ENCODE results near the gene RGMA.
"Not testable (repeated sequence)": the region's sequence is repeated elsewhere in the genome, so short reads cannot be mapped to it uniquely, and the experiment has no call there.

RGMA gene

DNA sequence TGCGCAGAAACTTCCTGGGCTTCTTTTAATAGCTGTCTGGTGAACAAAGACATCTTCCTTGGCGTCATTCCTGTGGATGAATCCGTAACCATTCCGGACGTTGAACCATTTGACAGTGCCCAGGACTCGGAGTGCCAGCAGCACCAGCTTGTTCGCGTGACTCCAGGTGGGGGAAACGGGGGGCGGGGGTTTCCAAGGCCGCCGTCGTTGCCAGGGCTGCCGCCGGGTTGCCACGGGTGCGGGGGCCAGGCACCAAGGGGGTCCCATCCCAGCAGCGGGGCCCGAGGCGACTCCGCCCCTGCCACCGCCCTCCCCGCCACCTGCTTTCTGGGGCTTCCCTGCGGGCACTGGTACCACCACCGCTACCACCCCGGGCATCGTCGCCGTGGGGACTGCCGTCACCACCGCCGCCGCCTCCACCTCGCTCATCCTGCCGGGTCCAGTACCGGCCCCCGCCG is 22.8 kb downstream of the RGMA start:
- DNase-seq = no peak

DNA sequence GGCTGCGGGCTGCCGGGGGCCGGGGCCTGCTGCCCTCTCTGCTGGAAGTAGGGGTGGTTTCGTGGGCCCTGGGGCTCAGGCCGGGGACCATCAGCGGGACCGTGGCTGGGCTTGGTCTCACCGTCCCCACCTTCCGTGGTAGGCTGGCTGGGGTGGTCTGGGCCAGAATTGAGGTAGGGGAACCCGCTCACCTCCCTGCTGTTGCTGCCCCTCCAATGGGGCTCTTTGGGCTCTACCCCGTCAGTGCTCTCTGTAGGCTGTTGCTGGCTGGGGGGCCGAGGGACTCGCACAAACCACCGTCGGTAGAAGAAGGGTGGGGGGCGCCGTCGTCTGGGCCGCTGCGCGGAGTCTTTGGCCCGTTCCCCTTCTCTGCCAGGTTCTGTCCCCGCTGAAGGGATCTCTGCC is 23.4 kb downstream of the RGMA start:
- DNase-seq = no peak

DNA sequence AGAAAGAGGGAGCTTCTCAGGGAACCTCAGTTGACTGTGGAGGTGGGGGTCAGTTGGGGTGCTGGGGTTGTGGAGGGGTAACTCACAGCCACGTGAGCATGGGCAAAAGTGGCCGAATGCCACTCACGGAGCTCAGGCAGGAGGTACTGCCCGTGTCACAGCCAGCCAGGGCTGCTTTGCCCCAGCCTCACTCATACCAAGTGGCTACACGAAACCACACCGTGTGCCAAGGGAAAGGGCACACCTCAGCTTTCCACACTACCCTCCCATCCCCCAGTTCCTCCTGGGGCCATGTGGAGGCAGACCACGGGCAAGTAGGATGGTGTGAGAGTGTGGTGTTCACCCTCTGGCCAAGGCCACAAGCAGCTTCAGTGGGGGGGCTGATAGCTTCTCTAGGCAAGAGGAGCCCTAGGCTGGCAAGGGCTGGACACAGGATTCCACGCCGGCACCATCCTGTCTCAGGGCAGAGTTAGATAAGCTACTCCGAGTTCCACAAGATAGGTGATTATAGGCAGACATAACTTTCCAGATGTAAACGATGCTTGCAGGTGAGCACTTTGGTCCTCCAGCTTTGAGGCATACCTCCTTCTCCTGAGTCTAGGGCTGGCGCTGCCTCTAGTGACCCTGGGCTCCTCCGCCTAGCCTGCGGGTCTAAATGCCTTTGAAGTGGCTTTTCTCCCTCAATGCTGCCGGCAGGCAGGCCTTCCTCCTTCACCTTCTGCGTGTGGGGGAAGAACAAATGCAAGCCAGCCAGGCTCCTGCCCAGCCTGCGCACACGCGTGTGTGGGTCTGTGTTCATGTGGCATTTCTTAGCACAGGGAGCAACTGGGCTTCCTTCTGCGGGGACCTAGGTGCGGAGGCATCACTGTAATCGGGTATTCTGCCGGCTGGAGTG is 25.0 kb downstream of the RGMA start:
- DNase-seq = no peak

DNA sequence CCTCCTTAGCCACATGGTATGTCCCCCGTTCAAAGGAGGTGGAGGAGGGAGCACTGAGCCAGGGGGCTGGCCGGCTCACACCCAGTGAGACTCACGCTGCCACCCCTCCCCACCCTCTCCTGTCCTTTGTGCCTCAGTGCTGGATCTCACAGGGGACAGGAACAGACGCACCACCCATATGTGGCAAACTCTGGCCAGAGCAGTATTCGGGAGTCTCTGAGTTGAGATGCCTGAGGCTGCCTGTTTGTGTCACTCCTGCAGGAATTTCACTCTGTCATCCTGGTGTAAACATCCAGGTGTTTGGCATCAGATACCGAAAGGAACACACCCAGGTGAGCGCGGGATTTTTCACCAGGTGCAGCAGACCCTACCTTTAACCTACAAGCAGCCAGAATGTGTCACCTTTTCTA is 25.7 kb downstream of the RGMA start:
- DNase-seq = no peak

DNA sequence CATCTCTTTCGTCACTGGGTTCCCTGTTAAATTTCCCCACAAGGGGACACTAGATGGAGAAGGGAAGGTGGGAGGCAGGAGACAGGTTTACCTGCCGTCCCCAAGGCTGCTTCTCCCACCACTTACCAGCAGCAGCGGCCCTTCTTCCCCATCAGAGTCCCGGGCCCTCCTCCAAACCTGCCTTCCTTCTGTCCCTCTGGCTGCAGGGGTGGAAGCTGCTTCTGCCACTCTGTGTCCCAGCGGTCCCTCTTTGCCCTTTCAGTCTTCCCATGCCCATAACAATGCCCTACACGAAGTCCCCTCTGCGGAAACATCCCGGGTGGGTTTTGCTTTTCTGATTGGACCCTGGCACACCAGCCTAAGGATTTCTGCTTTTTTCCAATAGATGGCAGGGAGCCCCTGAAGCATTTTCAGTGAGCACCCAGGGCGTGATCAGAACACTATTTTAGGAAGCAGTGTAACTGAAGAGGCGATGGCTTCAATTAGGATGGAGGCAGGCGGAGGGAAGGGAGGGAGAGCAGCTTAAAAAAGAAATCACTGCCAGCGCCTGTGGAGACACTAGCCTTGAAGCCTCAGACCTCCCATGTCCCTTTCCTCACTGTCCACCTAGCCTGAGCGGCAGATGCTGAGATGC is 26.3 kb downstream of the RGMA start:
- not testable (repeated sequence) for DNase-seq

DNA sequence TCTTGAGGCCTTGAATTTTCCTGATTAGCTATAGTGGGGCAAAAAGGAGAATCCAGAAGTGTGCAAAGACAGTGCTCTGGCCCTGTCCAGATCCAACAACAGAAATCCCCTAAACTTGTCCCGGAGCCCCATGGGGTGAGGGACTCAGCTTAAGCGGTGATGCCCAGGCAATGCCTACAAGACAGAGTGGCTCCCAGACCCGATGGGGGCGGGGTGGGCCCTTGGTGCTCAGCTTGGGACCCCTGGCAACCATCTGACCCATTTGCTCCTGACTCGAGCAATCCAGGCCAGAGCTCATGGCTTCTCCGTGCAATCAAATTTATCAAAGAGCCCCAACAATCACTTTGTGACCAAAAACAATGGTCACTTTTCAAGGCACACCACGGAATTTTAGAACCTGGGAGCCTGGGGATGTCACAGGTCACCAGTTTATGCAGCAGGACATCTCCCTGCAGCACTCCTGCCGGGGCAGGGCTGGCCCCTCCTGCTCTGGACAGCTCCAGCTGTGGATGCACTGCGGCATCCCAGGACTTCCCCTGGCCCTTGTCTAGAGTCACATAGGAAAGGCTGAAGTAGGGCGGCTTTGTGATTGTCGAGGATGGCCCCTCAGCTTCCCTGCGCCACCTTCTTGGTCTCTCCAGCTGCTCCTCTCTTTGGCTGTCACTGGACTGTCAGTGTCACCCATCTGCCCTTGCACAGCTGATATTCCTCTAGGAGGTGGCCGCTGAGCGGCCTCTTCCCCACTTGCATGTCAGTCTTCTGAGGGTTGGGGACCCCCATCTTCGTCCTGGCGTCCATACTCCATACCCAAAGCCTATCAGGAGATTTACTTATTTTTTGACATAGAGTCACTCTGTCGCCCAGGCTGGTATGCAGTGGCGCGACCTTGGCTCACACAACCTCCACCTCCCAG is 28.4 kb downstream of the RGMA start:
- no peak for DNase-seq

DNA sequence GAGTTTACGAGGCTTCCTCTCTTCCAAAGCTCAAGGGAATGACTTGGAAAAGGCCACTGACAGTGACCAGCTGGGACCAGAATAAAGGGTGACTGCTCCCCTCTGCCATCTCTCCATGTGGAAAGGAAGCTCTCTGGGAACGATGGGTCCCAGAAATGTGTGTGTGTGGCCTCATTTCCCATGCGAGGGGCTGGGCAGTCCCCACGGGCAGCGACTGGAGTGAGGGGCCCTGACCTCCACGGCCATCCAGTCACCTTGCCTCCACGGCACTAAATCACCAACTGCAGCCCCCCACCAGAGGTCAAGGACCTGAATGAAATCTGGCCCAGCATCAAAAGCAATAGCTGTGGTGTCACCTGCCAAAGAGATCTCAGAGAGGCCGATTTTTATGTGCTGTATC is 29.6 kb downstream of the RGMA start:
- no peak for DNase-seq

DNA sequence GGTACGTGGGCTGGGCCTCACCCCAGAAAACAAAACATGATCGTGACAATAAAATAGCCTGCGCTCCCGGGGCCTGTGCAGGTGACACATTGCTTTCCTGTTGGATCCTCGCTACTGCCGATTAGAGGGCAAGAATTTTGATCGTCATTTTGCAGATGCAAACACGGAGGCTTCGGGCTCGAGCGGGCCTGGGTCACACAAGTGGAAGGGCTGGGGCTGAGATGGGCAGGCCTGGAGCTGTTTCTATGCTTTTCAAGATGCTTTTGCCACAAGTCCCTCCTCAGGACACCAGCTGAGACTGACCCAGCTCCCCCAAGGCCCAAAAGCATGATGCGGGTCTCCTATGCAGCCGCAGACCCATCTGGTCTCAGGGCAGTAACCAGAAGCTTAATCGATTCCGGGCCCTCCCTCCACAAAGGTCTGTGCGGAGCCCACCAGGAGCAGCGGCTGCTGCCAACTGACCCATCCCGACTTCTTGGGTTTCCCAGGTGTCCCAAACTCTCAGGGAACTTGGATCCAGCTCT is 30.0 kb downstream of the RGMA start:
- no peak for DNase-seq

DNA sequence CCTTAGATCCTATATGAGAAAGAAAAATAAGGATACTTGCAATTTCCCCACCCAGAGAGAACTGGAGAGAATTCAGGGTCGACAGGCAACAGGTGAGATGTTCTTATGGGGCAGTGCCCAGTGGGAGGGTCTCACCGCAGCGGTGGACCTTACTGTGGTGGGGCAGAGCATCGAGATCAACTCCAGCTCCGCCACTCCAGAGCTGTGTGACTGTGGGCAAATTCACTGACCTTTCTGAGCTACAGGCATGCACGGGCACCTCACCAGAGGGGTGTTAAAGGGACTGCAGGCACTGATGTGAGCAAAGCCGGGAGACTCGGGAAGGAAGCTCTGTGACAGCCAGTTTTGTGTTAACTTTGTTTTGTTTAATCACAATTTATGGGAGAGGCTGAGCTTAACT is 30.9 kb downstream of the RGMA start:
- no peak for DNase-seq

DNA sequence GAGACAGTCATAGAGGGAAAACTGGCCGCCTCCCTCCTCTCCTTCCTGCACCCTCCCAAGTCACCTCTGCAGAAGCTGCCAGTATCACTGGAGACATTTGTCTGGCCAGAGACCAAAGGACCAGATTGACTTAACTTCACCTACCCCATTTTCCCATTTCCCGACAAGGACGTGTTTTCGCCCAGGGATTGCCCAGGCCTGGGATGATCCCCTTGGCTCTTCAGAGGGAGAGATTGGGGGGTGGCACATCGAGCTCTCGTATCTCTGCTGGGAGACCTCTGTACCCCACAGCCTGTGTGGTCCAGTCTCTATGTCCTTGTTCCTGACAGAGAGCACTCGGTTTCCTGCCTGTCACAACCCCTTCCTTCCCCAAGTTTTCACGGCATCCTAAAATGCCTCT is 31.4 kb downstream of the RGMA start:
- DNase-seq = no peak

DNA sequence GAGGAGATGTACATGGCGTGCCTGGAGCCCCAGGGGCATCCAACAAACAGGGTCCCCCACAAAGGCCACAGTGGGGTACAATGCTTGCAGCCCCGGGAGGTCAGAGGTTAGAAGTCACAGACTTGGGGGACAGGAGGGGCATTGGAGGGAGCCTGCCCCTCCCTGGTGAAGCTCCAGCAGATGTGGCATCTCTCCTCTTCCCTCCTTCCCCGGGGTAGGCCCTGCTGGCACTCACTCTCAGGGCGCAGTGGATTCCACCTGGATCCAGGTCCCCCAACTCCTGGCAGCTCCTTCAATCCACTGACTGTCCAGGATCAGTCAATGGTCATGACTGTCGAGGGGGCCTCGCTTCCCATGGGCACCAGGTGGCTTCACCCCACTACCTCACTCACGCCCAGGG is 32.2 kb downstream of the RGMA start:
- no peak for DNase-seq

DNA sequence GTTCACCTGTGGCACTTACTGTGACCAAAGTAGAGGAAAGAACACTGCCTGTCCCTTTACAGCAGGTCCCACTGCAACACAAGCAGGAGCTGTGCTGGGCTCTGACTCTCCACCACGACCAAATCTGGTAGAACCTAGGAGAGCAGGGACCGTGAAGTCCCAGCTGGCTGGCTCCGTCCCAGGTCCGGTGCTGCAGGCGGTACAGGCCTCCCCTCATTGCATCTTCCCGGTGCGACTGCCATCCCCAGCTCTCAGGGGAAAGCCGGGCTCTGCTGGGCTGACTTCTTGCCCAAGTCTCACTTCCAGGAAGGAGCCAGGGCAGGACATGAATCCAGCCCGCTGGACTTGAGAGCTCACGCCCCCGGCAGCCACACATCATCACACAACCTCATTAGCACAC is 33.8 kb downstream of the RGMA start:
- DNase-seq = no peak

DNA sequence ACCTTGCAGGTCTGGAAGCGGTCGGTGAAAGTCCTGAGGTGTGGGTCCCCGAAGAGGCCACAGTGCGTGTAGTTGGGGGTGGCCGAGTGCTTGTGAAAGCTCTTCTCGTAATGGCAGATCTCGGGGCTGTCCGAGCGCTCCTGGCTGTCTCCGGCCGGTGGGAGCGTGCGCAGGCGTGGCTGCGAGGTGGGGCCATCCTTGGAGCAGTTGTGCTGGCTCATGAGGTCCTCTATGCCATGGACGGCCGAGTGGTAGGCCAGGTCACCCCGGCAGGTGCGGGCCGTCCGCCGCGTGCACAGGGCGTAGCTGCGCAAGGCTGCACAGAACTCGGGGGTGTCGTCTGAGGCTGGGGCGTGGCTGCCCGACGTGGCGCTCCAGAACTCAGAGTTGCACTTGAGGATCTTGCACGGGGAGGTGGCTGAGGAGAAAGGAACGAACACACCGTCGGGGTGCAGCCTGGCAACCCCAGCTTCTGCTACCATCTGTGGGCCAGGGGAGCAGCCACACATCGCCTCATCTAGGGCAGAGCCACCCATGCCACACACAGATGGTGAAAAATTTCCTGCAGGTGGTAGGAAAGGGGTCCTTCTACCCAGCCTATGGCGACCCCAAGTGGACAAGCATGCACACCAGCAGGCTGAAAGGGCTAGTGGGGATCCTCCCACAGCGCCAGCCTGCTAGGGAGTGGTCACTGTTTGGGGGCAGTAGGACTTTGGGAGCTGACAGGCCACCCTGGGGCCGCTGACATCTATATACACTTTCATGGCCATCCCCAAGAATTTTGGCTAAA is 36.7 kb downstream of the RGMA start:
- DNase-seq = no peak

DNA sequence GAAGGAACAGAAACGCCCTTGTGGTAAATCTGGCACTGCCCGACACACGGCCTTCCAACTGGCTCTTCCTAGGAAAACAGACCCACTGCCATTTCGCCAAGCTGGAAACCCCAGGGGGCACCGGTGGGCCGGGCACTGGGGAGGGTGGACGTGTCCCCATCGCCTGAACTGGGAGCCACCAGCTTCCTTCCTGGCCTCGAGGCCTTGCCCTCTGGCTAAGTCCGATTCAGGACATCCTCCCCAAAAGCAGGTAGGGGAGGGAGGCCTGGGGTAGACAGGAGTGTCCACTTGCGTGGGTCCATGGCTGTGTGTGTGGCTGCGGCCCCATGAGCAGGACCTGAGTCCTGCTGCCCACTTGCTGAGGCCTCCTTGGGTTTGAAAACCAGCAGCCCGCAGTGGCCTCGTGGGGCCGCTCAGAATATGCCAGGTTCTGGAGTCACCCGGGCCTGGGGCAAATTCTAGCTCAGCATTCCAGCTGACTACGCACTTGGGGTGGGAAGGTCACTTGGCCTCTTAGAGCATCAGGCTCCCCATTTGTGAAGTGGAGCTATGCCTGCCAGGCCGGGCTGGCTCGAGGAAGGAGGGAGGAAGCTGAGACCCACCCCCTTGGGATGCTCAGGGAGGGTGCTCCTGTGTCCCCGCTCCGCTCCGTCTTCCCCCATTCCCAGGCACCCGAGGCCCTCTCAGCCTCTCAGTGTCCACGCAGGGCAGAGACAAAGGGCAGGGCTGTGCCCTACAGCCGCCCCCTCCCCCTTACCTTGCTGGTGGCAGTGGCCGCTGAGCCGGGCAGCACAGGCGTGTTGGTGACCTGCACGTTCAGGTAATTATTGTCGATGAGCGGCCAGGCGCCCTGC is 37.5 kb downstream of the RGMA start:
- no peak for DNase-seq

DNA sequence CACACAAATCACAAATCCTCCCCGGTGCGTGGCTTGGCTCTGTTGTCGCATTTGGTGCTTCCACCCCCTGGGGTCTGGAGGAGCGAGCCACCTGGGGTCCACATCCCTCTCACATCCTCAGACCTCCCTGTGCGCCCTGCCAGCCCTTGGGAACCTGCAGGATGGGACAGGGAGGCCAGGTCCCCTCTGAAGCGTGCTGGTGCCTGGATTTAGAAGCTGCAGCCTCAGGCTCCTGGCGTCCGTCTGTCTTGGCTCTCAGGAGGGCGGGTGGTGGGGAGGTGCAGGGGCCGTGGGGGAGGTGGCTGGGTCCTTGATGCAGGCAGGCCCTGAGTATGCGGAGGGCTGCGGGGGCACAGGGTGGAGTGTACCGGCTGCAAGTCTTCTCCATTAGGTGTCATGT is 38.4 kb downstream of the RGMA start:
- DNase-seq = no peak

DNA sequence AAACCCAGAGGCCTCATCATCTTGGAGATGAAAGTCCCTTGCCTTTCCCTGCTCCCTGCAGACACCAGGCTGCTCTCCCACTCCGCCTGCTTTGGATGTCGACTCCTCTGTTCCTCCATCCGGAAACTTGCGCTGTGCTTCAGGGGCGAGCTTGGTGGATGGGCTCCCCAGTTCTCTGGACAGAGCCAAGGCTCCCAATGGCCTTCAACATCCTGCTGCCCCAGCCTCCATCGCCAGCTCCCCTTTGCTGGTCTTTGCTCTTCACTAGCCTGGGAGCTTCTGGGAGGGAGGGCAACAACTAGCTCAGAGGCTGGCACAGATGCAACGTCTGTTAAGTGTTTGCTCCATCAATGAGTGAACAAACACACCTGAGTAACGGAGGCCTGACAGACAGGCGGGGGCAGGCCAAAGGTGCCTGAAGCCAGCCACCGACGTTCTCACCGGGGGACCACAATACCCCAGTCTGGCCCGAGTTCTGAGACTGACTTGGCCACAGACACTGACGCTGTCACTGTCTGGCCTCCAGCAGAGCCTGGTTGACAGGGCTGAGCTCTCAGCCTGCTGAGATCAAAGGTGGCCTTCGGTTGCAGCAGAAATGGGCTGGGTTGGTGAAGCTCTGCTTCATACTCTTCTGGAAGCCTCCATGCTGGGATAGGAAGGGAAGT is 39.0 kb downstream of the RGMA start:
- DNase-seq = peak in 1 of 5 experiments; percentile 56

DNA sequence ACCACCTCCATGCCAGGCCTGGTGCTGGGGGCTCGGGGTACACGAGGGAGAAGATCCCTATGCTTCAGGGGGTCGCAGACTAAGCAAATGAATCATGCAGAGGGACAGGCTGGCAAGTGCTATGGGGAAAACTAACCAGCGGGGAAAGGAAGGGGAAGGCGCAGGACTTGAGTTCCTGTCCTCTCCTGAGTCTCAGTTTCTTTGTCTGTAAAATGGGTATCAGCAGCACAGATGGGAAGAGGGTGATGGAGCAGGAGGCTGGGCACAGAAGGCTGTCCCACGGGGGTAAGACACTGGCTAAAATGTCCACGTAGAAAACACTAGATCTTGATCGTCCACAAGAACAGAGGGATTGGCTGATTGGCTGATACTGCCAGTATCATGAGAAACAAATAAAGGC is 39.8 kb downstream of the RGMA start:
- DNase-seq = no peak

DNA sequence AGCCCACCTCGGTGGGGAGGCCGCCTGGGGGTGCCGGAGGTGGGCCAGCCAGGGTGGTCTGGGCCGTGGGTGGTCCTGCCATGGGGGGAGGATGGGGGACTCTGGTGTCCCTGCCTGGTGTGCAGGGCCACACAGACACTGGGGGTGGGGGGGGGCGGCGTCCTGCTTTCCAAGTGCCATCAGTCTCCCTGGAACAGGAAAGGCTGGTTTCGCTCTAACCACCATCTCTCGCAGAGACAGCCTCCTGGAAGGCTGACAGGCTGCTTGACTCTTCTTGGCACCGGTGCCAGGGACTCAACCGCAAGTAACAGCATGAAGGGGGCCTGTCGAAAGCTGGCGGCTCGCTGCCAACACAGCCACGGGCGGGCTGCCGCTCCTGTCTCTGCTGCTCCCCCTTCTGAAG is 40.3 kb downstream of the RGMA start:
- no peak for DNase-seq

DNA sequence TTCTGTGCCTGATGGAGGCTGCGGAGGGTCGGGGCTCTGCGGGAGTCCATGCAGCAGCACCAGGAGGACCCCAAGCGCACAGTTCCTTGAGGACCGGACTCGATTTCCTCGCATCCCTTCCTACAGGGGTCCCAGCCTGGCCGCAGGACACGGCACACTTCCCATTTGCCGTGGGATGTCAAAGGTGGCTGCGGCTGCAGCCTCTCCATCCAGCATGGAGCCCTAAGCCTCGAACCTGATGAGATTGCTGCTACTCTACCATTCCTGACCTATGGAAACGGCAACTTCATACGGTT is 40.6 kb downstream of the RGMA start:
- no peak for DNase-seq

DNA sequence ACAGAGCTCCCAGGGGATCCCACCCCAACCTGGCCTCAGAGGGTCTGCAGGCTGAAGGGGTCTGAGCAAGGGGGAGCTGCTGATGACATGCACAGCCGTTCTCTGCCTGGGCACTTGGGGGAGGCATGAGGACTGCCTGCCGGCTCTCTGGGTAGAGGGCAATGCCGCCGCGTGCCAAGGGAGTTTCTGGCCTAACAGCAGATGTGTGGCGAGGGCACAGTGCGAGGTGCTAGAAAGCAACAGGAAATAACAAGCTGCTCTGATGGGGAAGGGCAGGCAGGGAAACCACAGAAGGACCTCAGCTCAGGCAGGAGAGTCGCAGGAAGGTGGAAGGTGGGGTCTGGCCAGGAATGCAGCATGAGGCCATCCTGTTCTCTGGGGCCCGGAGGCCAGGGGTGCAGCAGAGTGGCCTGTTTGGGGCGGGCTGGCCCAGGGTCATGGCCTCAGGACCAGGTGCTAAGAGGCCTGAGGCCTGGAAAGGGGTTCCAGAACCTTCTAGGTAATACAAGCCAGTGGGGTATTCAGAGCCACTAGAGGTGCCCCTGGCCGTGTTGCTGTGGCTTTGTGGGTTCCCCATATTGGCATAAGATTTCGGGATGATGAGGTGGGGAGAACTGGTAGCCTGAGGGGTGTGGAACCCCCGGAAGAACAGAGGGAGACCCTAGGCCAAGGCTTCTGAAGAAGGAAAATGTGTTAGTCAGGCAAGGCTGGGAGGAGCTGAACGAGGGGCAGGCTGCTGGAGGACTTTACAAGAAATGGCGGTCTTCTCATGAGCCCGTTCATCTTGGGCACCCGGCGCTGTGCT is 41.2 kb downstream of the RGMA start:
- peak in 2 of 5 experiments; percentile 72 to 82 for DNase-seq
